NCI-H748 (cell line): ENCODE data around the gene MORN2.

Experiments
- DNase-seq: peaks from one replicate; lab custom pipeline; 2025; ENCODE audit not compliant: unreplicated experiment; lab: John Stamatoyannopoulos, UW

MORN2 gene

GRCh38 chr2:38889045-38889444 is 13.3 kb downstream of the MORN2 start:
- DNase-seq = no peak

- no peak for DNase-seq
Measured at GRCh38 chr2:38889575-38889974, 13.8 kb downstream of the MORN2 start, which contains the start of gene ARHGEF33. ARHGEF33 (plus strand) TSS chr2:38889875; CDS start chr2:38919448, 29,573 bp downstream.

GRCh38 chr2:38892819-38893218 is 17.0 kb downstream of the MORN2 start:
- DNase-seq = no peak

- DNase-seq = no peak
Measured at GRCh38 chr2:38898256-38898655, 22.5 kb downstream of the MORN2 start.

GRCh38 chr2:38900726-38901125 is 24.9 kb downstream of the MORN2 start:
- DNase-seq = no peak

DNA sequence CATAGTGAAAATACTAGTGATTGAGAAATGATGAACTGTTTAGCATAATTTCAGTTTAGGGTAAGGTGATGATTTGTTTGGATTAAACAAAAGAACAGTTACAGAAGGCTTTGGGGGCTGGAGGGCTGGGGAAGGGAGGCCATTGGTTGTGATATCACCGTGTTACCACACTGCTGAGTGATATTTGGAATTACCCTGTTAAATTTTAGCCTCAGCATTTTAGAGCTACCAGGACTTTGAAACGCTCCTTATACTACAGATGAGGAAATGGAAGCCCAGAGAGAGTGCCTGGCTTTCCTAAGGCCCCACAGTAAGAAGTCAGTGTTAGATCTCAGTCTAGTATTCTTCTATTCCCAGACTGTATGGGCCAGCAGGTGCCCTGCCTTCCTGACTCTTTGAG is 29.5 kb downstream of the MORN2 start:
- no peak for DNase-seq

DNA sequence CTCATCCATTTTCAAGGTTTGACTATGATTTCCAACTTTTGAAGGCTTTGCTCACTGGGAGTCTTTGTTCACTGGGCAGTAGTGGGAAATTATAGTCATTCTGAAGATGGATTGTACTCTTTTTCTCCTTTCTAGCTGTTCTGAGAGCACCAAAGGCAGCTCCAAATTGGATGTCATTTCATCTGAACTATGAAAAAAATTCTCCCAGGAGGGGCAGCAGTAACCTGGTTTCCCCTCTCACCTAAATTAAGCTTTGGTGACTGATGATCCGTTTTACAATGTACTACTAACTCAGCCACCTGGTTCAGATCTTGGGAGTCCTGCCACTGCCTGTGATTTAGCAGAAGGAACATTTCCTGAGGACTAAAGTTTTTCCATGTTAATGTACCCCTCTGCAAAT is 31.5 kb downstream of the MORN2 start:
- DNase-seq = no peak

DNA sequence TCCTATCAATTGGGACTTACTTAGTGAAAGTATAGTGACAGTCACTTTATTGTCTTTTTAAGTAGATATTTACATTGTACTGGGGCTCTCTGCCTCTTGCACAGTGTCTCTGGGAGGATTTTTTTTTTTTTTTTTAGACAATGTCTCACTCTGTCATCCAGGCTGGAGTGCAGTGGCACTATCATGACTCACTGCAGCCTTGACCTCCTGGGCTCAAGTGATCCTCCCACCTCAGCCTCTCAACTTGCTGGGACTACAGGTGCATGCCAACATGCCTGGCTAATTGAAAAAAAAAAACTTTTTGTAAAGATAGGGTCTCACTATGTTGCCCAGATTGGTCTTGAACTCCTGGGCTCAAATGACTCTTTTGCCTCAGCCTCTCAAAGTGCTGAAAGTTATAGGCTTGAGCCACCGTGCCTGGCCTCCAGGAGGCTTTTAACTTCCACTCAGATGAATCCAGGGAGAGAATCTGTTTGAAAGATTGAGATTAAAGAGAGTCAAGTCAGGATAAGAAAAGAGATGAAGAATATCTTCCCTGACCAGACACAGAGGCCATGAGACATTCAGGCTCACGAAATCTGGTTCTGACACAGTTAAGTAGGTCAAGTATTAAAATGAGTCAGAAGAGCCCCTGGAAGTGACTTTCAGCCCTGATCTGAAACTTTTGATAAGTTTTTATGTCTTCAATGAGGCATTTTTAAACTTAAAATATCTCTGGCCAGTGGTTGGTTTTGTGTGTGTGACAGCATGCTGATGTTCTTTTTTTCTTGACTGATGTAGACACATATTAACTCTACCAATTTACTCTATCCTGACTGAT is 32.2 kb downstream of the MORN2 start:
- no peak for DNase-seq

DNA sequence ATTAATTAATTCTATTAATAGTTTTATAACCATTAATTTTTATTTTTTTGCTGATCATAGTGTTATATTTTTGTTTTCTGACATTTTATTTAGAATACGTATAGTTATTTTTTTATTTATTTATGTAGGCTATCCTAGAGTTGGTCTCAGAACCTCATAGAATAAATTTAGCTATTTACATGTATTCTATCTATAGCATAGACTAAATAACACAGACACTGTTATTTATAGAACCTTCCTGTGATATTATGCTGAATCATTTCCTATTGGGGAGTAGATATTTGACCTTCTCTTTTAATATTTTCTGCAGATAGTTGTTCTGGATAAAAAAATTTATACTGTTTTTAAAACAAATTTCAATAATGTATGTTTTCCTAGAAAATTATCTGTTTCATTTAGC is 34.1 kb downstream of the MORN2 start:
- no peak for DNase-seq

GRCh38 chr2:38911191-38911590 is 35.4 kb downstream of the MORN2 start:
- DNase-seq = no peak

- no peak for DNase-seq
Measured at GRCh38 chr2:38912619-38913018, 36.8 kb downstream of the MORN2 start.

DNA sequence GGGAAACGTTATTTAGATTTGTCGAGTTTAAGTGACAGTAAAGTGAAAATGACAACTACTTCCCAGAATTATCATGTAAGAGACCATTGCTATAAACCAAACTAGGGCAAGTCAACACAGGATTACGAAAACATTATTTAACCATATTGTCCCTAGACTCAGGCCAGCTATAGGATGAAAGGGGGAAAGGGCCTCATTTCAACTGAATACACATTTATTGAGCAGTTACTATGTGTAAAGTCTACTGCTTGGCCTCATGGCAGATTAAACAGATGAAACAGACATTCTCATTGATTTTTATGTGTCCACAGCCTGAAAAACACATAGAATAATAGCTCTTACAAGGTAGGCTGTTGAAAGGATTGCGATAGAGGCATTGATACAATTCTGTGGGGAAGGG is 46.6 kb downstream of the MORN2 start:
- DNase-seq = no peak

- no peak for DNase-seq
Measured at GRCh38 chr2:38922902-38923301, 47.1 kb downstream of the MORN2 start.

DNA sequence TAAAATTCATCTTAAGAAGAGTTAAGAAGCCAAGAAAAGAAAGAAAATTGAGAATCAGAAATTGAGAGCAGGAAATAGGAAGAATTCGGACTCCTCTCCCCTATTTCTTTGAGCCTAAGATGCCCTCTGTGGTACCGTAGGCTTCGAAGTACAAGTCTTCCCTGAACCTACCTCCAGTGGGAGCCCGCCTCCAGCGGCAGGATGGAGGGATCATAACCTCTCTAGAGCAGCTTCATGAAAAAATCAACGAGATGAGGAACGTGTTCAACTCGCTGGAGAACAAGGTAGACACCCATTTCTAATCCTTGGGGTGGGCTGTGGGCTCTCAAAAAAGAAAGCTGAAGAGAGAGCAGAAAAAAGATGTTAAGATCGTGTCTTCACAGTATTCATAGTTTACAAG is 50.2 kb downstream of the MORN2 start:
- DNase-seq = no peak

DNA sequence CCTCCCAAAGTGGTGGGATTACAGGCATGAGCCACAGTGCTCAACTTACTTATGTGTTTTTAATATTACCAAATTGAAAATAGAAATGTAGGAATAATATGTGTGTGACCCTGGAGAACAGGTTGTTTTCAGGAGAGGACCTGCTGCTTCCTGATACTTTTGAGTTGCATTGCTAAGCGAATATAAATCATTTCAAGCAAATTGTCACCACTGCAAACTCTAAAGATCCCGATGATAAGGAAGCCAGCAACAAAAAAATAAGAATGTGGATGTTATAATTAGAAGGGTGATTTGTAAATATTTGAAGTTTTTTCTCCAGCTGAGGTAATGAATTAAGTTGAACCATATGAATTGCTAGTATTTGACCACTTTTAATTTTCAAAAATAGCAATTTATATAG is 54.8 kb downstream of the MORN2 start:
- no peak for DNase-seq
